ENCODE measurements around the gene MEDAG.

The MEDAG gene

GRCh38 chr13:30916991-30917390, 10.9 kb downstream of the MEDAG start:
- no peak for TF ChIP-seq REST (IDR thresholded peaks at IDR 0.05; ENCODE audit: insufficient replicate concordance, low read depth)
- no peak for TF ChIP-seq POLR2AphosphoS5 (IDR thresholded peaks at IDR 0.05; ENCODE audit: low read depth)
- TF ChIP-seq GABPA (IDR thresholded peaks at IDR 0.05; ENCODE audit: low read depth), result no peak
- no peak for TF ChIP-seq SPI1 (IDR thresholded peaks at IDR 0.05; ENCODE audit: borderline replicate concordance, low read depth)
- TF ChIP-seq CTCF (IDR thresholded peaks at IDR 0.05; ENCODE audit: insufficient read depth, low read length), result no peak
- Histone ChIP-seq H3K4me3 (replicated peaks; ENCODE audit: insufficient read depth, low read length) (no peak overlapping the region), H3K27ac (replicated peaks) (no peak overlapping the region), H3K27me3 (ENCODE audit: insufficient read depth, poor library complexity, severe bottlenecking) (peaks cover 4% of the 10 kb centered on the region)
- no peak for DNase-seq (ENCODE audit: low read depth in 1 of 2, low spot score in 1 of 2)

- TF ChIP-seq CTCF (IDR thresholded peaks at IDR 0.05; ENCODE audit: insufficient read depth, low read length) (no peak), GABPA (IDR thresholded peaks at IDR 0.05; ENCODE audit: low read depth) (no peak), POLR2AphosphoS5 (IDR thresholded peaks at IDR 0.05; ENCODE audit: low read depth) (no peak), REST (IDR thresholded peaks at IDR 0.05; ENCODE audit: insufficient replicate concordance, low read depth) (no peak), SPI1 (IDR thresholded peaks at IDR 0.05; ENCODE audit: borderline replicate concordance, low read depth) (no peak)
- Histone ChIP-seq H3K27ac (replicated peaks) (no peak overlapping the region), H3K27me3 (ENCODE audit: insufficient read depth, poor library complexity, severe bottlenecking) (peaks cover 3% of the 10 kb centered on the region), H3K4me3 (replicated peaks; ENCODE audit: insufficient read depth, low read length) (no peak overlapping the region)
- no peak for DNase-seq (ENCODE audit: low read depth in 1 of 2, low spot score in 1 of 2)
Measured at GRCh38 chr13:30918662-30919405, 12.8 kb downstream of the MEDAG start.

- Histone ChIP-seq H3K27me3 (ENCODE audit: insufficient read depth, poor library complexity, severe bottlenecking) (peaks cover 3% of the 10 kb centered on the region), H3K4me3 (replicated peaks; ENCODE audit: insufficient read depth, low read length) (no peak overlapping the region), H3K27ac (replicated peaks) (no peak overlapping the region)
- TF ChIP-seq REST (IDR thresholded peaks at IDR 0.05; ENCODE audit: insufficient replicate concordance, low read depth) (no peak), GABPA (IDR thresholded peaks at IDR 0.05; ENCODE audit: low read depth) (no peak), CTCF (IDR thresholded peaks at IDR 0.05; ENCODE audit: insufficient read depth, low read length) (no peak), SPI1 (IDR thresholded peaks at IDR 0.05; ENCODE audit: borderline replicate concordance, low read depth) (no peak), POLR2AphosphoS5 (IDR thresholded peaks at IDR 0.05; ENCODE audit: low read depth) (no peak)
- DNase-seq (ENCODE audit: low read depth in 1 of 2, low spot score in 1 of 2), result no peak
Measured at GRCh38 chr13:30920162-30920909, 14.3 kb downstream of the MEDAG start.

Data from HL-60 (cell line).